ENCODE results near the gene CECR2. TPM values are rescaled to one million over a fixed set of nuclear protein-coding genes. Genes with fewer than 3 reads are reported as not detected.

Gene CECR2
- total RNA-seq, 1 experiment from 2014 or later: 111 TPM

GRCh38 chr22:17471886-17472535 is 102.8 kb downstream of the CECR2 start (continued):
- TF ChIP-seq USF2 (CRISPR knock-in tag; IDR thresholded peaks at IDR 0.05) (no peak), PREB (CRISPR knock-in tag; IDR thresholded peaks at IDR 0.05; ENCODE audit: borderline replicate concordance) (no peak)

- Mint-ChIP-seq H3K27ac (peak overlapping the region; percentile 30), H3K27me3 (ENCODE audit: low read depth) (no peaks in the 10 kb centered on the region), H3K4me1 (peaks cover 87% of the 10 kb centered on the region), H3K4me3 (no peak overlapping the region), H3K36me3 (peaks cover 5% of the 10 kb centered on the region), H3K9me3 (no peaks in the 10 kb centered on the region)
- TF ChIP-seq ETV6 (CRISPR knock-in tag; IDR thresholded peaks at IDR 0.05) (no peak), SOX15 (CRISPR knock-in tag; IDR thresholded peaks at IDR 0.05) (no peak), ZBTB21 (CRISPR knock-in tag; IDR thresholded peaks at IDR 0.05; ENCODE audit: borderline replicate concordance) (no peak), MAX (CRISPR knock-in tag; IDR thresholded peaks at IDR 0.05) (no peak), HMGXB4 (CRISPR knock-in tag; IDR thresholded peaks at IDR 0.05) (no peak), ATF3 (CRISPR knock-in tag; conservative IDR thresholded peaks at IDR 0.05) (no peak), USF1 (CRISPR knock-in tag; IDR thresholded peaks at IDR 0.05) (no peak), TEAD1 (CRISPR knock-in tag; IDR thresholded peaks at IDR 0.05) (no peak), TEAD4 (CRISPR knock-in tag; IDR thresholded peaks at IDR 0.05) (no peak), ZNF317 (CRISPR knock-in tag; IDR thresholded peaks at IDR 0.05; ENCODE audit: borderline replicate concordance, low read depth) (no peak), NFE2L1 (CRISPR knock-in tag; IDR thresholded peaks at IDR 0.05) (no peak), ZNF138 (CRISPR knock-in tag; conservative IDR thresholded peaks at IDR 0.05) (no peak)
- 0 out of 2 replicates have a peak, but pooled peaks have one; percentile 15 for ATAC-seq
- ChIA-PET CTCF (interaction anchor here (0.8 to 2.3 kb wide), 3 partner anchors 29 to 301 kb away, joined by 4 to 10 read pairs (median 6); no protein-coding TSS in a partner anchor), POLR2A (no interaction called here)
- no peak for DNase-seq (ENCODE audit: low spot score)
Observed at GRCh38 chr22:17472932-17473331, 103.7 kb downstream of the CECR2 start.

GRCh38 chr22:17475318-17476230 is 106.3 kb downstream of the CECR2 start:
- no peaks in the 10 kb centered on the region for H3K9me3 Mint-ChIP-seq
- H3K4me3 Mint-ChIP-seq: no peak overlapping the region
- no peak for DNase-seq (ENCODE audit: low spot score)
- ChIA-PET CTCF (interaction anchor here (0.6 to 1.5 kb wide), 3 partner anchors 26 to 304 kb away, joined by 3 to 4 read pairs (median 3); no protein-coding TSS in a partner anchor), POLR2A (no interaction called here)
- peak; percentile 19 for ATAC-seq
- H3K27ac Mint-ChIP-seq: peak overlapping the region; percentile 73
- peaks cover 26% of the 10 kb centered on the region for H3K36me3 Mint-ChIP-seq
- H3K4me1 Mint-ChIP-seq: peaks cover 69% of the 10 kb centered on the region
- TF ChIP-seq ZNF121 (CRISPR knock-in tag; IDR thresholded peaks at IDR 0.05): peak; percentile 91
- no peak for TF ChIP-seq FOXP1 (CRISPR knock-in tag; IDR thresholded peaks at IDR 0.05; ENCODE audit: borderline replicate concordance)
- no peak for TF ChIP-seq SMAD4 (CRISPR knock-in tag; IDR thresholded peaks at IDR 0.05)
- no peak for TF ChIP-seq TCF7 (CRISPR knock-in tag; IDR thresholded peaks at IDR 0.05; ENCODE audit: low read depth)
- TF ChIP-seq ZNF263 (CRISPR knock-in tag; IDR thresholded peaks at IDR 0.05; ENCODE audit: low read depth): no peak
- no peaks in the 10 kb centered on the region for H3K27me3 Mint-ChIP-seq (ENCODE audit: low read depth)

All from WTC11 (cell line).